SU-DHL-6 (cell line): ENCODE results near the gene RABL6.

Source experiments
- EZH2phosphoT487 ChIP-seq: fragments of 200-600 bp; sonication (generic), shearing (Covaris generic); conservative IDR thresholded peaks from 2 replicates; pipeline ENCODE4 v1.6.1; 2018; ENCODE audit warnings: mild to moderate bottlenecking, antibody characterized with exemption, low read length, moderate library complexity, mixed read lengths
- TF ChIP-seq, protein P1 (sequence below): fragments of 200-600 bp; sonication (generic); IDR thresholded peaks from one replicate; pipeline ENCODE4 v1.5.1; 2017; ENCODE audit warnings: antibody characterized with exemption, mild to moderate bottlenecking, low read length, moderate library complexity; ENCODE audit not compliant: insufficient read depth, poor library complexity, severe bottlenecking

- TF ChIP-seq, protein P1, sequence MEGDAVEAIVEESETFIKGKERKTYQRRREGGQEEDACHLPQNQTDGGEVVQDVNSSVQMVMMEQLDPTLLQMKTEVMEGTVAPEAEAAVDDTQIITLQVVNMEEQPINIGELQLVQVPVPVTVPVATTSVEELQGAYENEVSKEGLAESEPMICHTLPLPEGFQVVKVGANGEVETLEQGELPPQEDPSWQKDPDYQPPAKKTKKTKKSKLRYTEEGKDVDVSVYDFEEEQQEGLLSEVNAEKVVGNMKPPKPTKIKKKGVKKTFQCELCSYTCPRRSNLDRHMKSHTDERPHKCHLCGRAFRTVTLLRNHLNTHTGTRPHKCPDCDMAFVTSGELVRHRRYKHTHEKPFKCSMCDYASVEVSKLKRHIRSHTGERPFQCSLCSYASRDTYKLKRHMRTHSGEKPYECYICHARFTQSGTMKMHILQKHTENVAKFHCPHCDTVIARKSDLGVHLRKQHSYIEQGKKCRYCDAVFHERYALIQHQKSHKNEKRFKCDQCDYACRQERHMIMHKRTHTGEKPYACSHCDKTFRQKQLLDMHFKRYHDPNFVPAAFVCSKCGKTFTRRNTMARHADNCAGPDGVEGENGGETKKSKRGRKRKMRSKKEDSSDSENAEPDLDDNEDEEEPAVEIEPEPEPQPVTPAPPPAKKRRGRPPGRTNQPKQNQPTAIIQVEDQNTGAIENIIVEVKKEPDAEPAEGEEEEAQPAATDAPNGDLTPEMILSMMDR, result no peak
- TF ChIP-seq EZH2phosphoT487, result no peak
These were observed 52.8 kb downstream of the RABL6 start for GRCh38 chr9:136860529-136860928.
